B cell (primary cell): ENCODE data around the gene CLIC6.

Source experiments
- CTCF ChIP-seq: fragments of 200-600 bp; IDR thresholded peaks from one replicate; pipeline ENCODE4 v1.8.0; 2022; ENCODE audit warnings: antibody characterized with exemption, mild to moderate bottlenecking
- EZH2 ChIP-seq: IDR thresholded peaks from 2 replicates; pipeline ENCODE4 v1.6.1; 2012; ENCODE audit warnings: borderline replicate concordance, low read depth, mild to moderate bottlenecking, moderate library complexity, low read length; ENCODE audit not compliant: insufficient read depth, poor library complexity, severe bottlenecking

GRCh38 chr21:34649400-34649799 lies 19.4 kb upstream of the CLIC6 start:
- TF ChIP-seq CTCF (no peak), EZH2 (no peak)
